ENCODE measurements around the gene FOXO3.

FOXO3 gene

GRCh38 chr6:108714766-108715414, 154.2 kb downstream of the FOXO3 start:
- TF ChIP-seq CTCF (IDR thresholded peaks at IDR 0.05; ENCODE audit: extremely low read depth, missing control alignments): no peak
- DNase-seq (ENCODE audit: low spot score): no peak

GRCh38 chr6:108715832-108716231, 155.1 kb downstream of the FOXO3 start:
- DNase-seq (ENCODE audit: low spot score): no peak
- TF ChIP-seq CTCF (IDR thresholded peaks at IDR 0.05; ENCODE audit: extremely low read depth, missing control alignments): no peak

GRCh38 chr6:108716801-108717791, 156.4 kb downstream of the FOXO3 start:
- DNase-seq (ENCODE audit: low spot score): no peak
- TF ChIP-seq CTCF (IDR thresholded peaks at IDR 0.05; ENCODE audit: extremely low read depth, missing control alignments): no peak

DNA sequence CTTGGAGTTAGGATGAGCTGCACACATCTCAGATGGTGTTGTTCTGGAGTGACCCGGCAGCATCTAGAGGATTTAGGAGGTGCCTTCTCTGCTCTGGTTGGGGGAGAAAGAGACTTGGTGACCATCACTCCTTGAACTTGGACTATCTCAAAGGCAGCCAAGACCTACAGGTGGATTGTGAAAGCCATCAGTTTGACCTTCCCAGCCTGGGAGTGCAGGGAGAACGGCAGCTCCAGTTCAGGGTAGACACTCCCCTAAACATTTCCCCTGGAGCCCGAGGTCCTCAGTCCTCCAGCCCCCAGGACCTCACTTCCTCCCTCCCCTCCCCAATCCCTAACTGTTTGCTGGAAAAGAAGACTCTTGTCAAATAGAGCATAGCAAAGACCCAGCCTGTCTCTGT, 158.8 kb downstream of the FOXO3 start:
- DNase-seq (ENCODE audit: low spot score): no peak
- no peak for TF ChIP-seq CTCF (IDR thresholded peaks at IDR 0.05; ENCODE audit: extremely low read depth, missing control alignments)

DNA sequence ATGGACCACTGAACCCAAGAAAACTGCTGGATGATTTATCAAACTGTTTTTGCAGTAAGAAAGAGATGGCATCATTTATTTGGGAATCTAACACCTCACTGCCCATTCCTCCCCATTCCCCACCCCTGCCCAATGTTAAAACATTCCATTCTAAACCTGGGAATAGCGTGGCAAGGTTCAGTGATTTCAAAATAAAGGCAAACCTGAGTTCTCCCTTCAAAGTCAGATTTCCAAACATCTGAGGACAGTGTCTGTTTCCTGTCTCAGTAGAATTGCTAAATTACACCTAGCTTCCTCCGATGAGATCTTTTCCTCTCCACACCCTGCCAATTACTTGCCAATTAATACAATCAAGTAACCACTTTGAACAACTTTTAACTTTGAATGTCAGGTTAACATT, 160.1 kb downstream of the FOXO3 start:
- no peak for TF ChIP-seq CTCF (IDR thresholded peaks at IDR 0.05; ENCODE audit: extremely low read depth, missing control alignments)
- DNase-seq (ENCODE audit: low spot score): no peak

GRCh38 chr6:108721286-108721685, 160.6 kb downstream of the FOXO3 start:
- no peak for TF ChIP-seq CTCF (IDR thresholded peaks at IDR 0.05; ENCODE audit: extremely low read depth, missing control alignments)
- no peak for DNase-seq (ENCODE audit: low spot score)

DNA sequence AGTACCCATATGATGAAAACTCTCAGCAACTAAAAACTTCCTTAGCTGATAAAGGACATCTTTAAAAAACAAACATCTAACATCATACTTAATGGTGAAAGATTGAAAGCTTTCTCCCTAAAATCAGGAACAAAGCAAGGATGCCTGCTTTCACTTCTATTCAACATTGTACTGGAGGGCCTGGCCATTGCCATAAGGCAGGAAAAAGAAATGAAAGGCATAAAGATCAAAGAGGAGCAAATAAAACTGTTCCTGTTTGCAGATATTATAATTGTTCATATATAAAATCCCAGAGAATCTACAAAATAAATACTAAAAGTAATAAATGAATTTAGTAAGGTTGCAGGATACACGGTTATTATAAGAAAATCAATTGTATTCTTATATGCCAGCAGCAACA, 162.9 kb downstream of the FOXO3 start:
- no peak for TF ChIP-seq CTCF (IDR thresholded peaks at IDR 0.05; ENCODE audit: extremely low read depth, missing control alignments)
- no peak for DNase-seq (ENCODE audit: low spot score)

All from GM20000 (cell line).